GM19351 (cell line): ENCODE data around the gene SLC16A7.
"Not testable (repeated sequence)": the region's sequence is repeated elsewhere in the genome, so short reads cannot be mapped to it uniquely, and the experiment has no call there.

Experiments
- ATAC-seq: cut with Tn5 transposase; IDR thresholded peaks from one replicate; pipeline ENCODE4 v1.9.1; 2021; ENCODE audit warnings: mild to moderate bottlenecking, moderate library complexity; ENCODE audit not compliant: unreplicated experiment

SLC16A7 gene

DNA sequence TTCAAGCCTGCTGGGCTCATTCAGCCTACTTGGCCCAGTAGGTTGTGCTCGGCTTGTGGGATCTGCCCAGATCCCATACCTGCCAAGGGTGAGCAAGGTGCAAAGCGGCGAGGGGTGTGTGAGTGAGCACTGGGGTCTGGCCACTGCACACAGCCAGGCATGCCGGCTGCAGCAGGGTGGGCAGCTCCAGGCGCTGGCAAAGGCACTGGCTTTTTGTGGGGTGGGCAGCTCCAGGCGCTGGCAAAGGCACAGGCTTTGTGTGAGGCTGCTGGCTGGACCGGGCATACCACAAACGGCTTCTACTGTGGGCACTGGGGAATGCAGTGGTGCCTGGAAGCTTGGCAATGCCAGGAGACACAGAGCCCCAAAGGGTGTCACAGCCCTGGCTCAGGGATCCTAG, 137.4 kb downstream of the SLC16A7 start:
- ATAC-seq, result no peak

DNA sequence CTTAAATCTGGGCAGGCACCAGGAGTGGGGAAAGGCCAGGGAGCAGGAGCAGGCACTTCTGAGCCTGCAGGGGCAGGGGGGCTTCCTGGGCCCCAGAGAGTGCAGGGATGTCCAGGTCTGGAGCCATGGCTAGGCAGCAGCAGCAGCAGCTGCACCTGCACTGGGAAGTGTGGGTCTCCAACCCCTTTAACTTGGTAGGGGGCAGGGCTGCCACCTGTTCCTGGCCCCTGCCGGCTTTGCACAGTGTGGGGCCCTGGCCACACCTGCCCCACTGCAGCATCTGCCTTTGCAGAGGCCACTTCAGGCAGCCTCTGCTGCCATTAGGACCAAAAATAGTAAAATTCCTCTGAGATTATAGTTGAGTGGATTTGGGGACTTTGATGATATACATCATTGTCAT, 138.5 kb downstream of the SLC16A7 start:
- ATAC-seq, result no peak

DNA sequence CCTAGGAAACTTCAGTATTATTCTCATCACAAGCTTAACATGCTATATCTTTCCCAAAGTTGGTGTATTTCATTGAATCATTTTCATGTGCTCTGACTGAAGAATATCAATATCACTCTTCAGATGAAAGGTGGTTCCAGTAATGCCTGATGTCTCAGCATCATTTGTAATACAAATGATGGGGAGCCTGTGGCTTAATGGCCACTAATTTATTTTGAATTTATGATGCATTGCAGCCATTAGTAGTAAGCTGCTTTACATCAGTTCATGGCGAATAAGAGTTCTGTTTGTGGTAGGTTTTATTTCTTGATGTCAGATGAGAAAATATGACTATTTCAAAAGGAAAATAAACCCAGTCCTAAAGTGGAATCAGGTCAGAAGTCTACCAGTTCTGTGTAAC, 139.4 kb downstream of the SLC16A7 start:
- ATAC-seq, result no peak

DNA sequence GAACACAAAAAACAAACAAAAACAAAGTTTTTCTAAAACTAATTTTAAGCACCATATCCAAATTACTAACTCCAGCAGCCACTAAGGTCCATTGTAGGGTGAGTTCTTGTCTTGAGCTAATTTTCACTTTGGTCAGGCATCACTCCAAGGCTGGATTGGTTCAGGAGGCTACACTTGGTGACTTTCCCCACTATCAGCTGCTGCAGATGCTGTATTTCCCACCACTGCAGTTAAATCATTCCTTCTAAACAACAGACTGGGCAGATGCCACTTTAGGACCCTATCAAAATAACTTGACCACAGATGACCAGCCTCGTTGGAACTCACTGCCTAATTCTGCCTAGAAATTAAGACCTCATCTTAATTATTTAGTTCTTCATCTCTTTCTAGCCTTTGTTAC, 140.5 kb downstream of the SLC16A7 start:
- ATAC-seq, result no peak

DNA sequence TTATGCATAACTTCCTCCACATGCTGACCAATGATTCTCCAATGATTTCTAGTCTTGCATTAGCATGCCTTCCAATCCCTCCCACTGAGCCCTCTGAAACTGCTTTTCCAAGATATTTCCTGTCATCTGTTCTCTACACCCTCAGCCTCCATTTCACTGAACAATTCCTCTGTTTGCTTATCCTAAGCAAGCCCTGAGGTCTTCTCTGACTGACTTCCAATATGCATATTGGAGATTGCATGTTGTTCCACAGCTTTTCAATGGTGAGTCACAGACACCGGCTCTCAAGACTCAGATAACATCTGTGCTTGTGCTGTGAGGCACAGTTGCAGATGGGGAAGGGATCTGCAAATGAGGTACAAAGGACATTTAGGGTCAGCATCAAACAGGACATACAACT, 141.0 kb downstream of the SLC16A7 start:
- ATAC-seq, result no peak

DNA sequence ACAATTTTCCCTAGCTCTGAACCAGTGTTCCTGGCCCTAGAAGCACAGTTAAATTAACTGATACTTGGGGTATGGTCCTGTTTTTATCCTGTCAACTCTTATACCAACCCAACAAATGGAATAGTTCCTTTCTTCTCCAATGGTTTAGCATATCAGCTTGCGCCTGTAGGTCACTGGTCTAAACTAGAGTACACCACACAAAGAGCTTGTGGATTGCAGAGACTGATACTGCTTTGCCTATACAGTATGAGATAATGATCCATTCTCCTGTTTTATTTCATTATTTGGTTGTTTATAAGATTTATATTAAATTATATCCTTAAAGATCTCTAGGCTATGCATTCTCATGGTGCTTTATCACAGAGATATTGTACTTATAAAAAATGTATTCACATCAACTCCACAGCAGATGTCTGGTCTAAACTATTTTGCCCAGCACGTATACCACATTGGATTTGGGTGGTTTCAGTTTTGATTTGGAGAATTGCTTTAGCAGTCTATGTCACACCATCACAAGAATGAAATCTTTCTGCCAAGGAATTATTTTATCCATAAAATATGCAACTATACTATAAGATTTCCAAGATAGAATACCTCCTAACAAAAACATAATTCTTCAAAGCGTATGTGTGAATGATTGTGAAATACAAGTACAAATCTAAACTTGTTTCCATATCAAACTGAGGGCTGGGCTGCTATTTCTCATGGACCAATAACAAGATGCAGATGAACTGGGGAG, 142.1 kb downstream of the SLC16A7 start:
- ATAC-seq, result peak; percentile 49

DNA sequence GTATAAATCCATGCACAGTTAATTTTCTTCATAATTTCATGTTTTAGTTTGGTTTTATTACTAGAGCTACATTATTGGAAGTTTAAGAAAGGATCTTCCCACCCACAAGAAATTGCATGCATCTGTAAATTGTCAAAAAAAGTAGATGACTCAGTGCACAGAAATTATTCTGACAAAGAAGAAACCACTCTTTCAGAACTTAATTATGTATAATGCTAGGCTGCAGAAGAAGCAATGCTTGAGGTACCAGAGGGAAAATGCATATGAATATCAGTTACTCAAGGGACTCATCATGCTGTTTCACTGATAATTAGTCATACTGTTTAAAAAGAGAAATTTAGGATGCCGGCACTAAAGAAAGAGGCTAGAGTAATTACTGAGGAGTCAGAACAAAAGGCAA, 147.0 kb downstream of the SLC16A7 start:
- ATAC-seq, result no peak

DNA sequence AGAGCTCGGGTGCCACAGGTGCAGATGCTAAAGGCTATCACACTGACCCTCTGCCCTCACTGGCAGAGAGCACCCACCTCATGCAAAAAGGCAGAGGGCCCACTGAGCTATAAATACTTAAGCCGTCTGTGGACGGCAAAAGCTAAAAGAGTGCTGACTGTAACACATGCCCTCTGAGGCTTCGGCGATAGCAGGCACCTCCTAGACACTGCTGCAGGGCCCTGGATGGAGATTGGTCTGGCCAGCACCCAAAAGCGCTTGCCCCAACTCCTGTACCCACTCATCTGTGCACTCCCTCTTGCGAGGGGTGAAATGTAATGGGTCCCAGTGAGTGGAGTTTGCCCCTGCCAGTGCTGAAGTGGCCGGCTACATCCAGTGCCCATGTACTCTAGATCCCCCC, 148.7 kb downstream of the SLC16A7 start:
- ATAC-seq, result no peak

DNA sequence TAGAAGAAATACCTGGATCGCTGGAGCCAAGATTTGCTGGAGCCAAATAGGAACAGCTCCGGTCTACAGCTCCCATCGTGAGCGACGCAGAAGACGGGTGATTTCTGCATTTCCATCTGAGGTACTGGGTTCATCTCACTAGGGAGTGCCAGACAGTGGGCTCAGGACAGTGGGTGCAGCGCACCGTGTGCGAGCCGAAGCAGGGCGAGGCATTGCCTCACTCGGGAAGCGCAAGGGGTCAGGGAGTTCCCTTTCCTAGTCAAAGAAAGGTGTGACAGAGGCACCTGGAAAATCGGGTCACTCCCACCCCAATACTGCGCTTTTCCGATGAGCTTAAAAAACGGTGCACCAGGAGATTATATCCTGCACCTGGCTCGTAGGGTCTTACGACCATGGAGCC, 155.3 kb downstream of the SLC16A7 start:
- ATAC-seq, result not testable (repeated sequence)

DNA sequence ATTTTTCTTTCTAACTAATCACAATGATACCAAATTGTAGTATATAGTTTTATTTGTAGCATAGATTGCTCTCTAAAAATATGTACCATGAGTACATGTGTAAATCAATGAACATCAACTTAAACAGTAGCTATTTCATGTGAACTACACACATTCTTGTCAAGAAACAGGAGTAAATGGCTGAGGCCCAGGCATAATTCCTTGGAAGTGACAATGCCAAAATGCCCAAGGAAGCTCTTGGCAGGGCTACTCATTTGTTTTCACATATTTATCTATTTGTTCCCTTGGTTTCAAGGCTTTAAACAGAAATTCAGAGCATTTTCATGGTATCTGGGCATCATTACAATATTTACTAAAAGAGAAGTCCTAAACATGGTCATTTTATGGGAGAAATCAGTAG, 165.7 kb downstream of the SLC16A7 start:
- no peak for ATAC-seq

DNA sequence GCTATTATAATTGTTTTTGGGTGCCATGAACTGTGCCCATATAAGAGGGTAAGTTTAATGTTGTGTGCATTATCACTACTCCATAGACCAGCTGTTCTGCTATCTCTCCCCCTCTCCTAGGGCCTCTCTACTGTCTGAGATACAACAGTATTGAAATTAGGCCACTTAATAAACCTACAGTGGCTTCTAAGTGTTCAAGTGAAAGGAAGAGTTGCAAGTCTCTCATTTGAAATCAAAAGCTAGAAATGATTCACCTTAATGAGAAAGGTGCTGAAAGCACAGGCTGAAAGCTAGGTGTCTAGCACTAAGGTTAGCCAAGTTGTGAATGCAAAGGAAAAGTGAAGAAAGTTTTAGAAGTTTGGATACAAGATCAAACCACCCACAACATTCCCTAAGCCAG, 168.0 kb downstream of the SLC16A7 start:
- peak; percentile 53 for ATAC-seq

DNA sequence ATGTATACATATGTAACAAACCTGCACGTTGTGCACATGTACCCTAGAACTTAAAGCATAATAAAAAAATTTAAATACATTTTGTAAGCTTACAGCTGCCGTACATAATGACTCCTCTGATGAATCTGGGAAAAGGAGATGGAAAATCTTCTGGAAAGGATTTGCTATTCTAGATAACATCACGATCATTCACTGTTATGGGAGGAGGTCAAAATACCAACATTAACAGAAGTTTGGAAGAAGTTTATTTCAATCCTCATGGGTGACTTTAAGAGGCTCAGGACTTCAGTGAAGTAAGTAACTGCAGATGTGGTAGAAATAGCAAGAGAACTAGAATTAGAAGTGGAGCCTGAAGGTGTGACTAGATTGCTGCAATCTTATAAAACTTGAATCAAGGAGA, 172.2 kb downstream of the SLC16A7 start:
- no peak for ATAC-seq

DNA sequence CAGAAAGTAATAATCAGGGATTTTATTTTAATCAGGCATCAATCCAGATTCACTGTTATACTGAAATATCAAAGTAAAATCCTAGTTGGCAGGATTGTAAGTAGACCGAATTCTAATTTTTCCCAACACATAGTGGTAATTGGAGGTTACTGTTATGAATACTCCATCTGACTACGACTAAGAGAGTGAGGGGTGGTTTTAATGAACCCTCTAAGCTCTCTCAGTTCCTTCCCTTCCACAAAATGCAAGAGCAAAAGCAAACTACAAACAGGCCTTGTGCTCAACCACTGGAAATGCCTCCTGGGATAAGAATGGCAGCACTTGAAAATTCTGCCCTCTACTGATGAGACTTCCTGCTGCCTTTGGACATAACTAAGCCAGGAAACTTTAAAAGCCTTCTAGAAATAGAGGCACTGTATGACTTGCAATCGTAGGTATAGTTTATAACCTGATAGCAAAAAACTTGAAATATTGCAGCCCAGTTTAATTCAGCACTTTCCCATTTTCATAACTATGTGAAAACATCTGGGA, 184.8 kb downstream of the SLC16A7 start:
- peak; percentile 45 for ATAC-seq

DNA sequence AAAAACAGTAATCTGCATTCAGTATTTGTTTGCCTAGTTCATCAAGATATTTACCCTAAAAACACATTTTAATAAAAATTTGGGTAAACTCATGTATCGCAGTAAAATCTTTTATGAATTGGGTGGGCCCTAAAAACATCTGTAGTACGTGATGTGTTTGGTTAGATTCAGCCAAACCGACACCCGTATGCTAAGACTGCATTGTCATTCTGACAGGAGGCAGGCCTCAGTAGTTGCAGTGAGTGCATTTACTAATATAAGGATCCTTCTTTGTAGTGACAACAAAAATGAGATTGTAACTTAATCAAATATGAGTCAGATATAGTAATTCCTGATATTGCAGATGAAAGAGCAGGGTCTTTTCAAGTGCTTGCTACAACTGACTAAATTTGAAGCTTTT, 191.8 kb downstream of the SLC16A7 start:
- no peak for ATAC-seq

DNA sequence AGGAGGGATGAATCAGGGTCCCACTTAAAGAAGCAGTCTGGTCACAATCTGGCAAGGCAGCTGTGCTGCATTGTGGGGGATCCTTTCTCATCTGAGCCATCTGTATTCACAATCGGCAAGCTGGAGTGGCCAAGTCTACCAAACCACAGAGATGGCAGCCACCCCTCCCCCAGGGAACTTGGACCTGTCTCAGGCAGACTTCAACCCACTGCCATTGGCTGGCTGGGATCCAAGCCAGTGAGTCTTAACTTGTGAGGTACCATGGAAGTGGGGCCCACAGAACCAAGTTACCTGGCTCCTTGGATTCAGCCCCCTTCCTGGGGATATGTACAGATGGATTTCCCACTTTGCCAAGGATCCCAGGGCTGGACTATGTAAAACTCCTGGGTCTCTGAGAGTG, 196.8 kb downstream of the SLC16A7 start:
- ATAC-seq, result no peak

DNA sequence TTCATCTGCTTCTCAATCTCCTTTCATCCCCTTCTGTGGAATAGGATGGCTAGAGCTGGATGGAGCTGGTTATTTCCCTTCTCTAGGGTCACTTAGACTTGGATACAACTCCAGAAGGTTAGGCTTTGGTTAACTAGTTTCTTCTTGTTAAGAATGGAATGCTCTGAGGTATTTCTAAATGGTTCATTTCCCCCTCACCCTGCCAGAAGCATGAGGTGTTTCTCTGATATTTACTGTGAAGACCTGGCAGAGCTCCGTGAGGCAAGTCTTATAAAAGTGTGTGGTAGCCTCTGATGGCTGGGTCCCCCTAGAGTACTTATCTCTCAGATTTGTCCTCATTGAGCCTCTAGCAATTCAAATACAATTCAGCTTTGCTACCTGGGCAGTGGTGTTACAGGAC, 207.9 kb downstream of the SLC16A7 start:
- no peak for ATAC-seq

DNA sequence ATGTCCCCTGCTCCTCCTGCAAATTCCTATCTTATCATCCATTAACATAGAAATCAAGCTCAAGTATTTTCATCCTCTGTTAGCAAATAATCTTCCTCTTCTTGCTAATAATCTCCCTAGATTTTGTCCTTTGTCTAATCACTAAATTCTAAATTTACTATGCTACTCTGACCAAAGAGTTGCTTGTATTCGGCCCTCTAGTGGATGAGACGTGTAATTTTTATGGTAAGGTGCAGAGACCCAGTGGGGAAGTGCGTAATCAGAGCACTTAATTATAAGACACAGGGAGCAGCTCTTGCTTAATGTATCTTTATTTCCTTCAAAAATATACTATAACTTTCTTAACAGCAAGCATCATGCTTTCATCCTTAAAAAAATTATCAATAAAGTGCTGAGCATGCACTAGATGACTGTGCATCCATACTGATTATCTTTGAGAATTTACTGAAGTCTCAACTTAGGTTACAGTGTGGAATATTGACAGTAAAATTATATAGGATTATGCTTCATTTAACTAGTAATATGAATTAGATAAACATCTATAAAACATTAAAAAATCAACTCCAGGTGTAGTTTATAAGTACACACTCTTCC, 212.6 kb downstream of the SLC16A7 start:
- ATAC-seq, result peak; percentile 95

DNA sequence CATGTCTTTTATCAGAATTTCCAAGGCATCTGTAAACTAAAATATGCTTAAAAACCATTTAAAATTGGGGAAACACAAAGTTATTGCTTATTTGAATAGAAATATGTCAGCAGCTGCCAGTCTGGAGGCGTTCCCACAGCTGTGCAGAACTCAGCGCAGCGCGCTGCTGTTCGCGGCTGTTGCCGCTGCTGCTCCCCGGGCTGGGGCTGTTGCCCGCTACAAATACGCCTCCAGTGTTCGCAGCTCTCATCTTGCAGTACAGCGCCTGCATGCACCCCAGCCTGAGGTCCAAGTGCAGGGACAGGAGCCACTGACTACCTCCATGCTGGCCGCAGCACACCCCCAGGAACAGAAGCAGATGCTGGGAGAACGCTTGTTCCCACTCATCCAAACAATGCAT, 216.2 kb downstream of the SLC16A7 start:
- no peak for ATAC-seq

DNA sequence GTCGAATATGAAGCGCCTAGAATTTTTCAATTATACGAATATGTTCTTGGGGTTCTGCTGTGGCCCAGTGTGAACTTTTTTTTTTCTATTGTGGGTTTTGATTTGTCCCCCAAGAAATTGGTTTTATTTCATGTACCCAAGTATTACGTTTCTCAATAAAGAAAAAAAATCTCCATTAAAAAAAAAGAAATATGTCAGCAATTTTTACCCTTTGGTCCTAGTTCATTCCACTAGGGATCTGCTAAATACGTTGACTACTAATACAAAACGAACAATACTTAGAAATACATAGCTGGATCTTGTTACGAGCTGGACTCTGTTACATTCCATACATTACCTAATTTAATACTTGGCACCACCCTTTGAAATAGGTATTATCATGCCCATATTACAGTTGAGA, 216.9 kb downstream of the SLC16A7 start:
- ATAC-seq, result no peak

DNA sequence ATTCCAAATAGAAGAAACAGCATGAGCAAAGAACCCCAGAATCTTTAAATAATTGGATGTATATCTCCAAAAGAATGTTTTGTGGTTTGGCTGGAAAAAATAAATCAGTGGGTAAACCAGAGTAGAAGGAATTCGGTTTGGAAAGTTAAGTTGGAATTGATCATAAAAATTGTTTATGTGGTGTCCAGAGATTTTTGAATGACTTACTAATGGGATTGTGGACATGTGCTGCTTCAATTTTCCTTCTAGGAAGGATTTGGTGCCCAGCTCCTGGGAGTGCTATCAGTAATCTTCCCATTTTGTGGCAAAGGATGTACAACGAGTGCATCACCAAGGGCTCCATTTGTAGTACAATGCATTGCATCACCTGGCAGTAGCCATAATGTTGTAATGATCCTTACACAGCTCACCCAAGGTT, 224.8 kb downstream of the SLC16A7 start:
- ATAC-seq, result no peak

DNA sequence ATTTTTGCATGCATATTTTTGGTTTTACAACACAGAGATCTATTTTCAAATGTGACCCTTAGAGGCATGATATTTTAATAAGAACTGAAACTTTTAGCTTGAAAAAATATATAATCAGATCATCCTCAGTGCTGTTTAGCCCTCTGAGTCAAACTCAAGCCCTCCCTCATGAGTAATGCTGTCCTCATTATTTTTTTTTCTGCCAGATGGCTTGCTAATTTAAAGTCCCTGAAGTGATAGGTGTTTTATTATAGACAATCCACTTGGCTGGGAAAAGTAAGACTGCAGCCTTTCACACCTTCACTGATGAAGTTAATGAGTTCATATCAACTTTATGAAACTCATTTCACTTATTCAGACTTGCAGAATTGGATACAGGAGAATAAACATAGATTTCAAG, 227.7 kb downstream of the SLC16A7 start:
- no peak for ATAC-seq

DNA sequence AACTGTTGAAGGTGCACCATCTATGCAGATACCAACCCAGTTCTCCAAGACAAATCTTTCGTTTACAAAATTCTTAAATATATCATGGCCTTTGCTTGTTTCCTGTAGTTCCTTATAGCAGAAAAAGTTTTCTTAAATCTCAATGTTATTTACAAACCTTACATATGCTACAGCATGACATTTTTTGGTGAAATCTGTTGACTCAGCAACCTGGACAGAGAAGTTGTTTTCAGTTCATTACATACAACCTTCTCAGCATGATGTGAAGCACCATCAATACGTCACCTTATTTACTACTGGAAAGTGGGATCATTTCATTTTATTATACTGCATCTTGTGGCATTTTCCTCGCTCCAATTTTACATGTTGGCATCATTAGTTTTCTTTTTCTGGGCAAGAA, 231.9 kb downstream of the SLC16A7 start:
- ATAC-seq, result no peak

DNA sequence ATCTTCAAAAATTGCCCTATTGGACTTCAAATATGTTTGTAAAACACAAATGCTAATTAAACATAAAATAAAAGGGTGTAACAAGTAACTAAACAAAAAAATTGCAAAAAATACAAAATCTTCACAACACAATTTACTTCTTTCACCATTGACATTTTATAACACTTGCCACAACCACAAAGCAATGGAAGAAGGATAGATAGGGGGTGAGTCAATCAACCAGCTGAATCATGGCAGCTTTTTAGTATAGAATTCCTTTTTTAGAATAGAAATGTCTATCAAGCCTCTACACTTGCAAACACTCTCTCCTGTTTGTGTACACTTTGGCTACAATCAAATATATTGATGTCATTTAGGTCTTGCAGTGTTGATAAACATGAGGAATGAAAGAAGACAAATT, 232.7 kb downstream of the SLC16A7 start:
- no peak for ATAC-seq
